A673 (cell line): ENCODE data around the gene CHD5. TPM values are rescaled to one million over a fixed set of nuclear protein-coding genes. Genes with fewer than 3 reads are reported as not detected.

Experiments used
- BruUV-seq: library from RNA; stranded (reverse); fragments of 400-500 nt; replicated peaks from 2 replicates; lab custom pipeline; 2021; lab: Mats Ljungman, UMichigan
- CTCF ChIA-PET: fragments of 300-600 bp; sonication (Branson Sonifier 250); formaldehyde crosslinking; loops from one replicate; lab custom pipeline; 2022; ENCODE audit warnings: antibody characterized with exemption; lab: Charles Lee
- POLR2A ChIA-PET: fragments of 300-600 bp; sonication (Branson Sonifier 250); formaldehyde crosslinking; loops from one replicate; lab custom pipeline; 2022; ENCODE audit warnings: antibody characterized with exemption; ENCODE audit not compliant: low non-redundant PET; lab: Charles Lee
- DNase-seq: peaks from one replicate; pipeline ENCODE4 v3.0.0-alpha.2; 2015; ENCODE audit warnings: low spot score
- H3K27ac ChIP-seq: fragments of 200-600 bp; sonication (generic); 2 replicates; pipeline ENCODE4 v1.5.1; 2016; ENCODE audit warnings: mixed run types, low read depth, mild to moderate bottlenecking, mixed read lengths, antibody characterized with exemption, low read length; ENCODE audit not compliant: poor library complexity, severe bottlenecking
- H3K27me3 ChIP-seq: fragments of 200-600 bp; sonication (generic); replicated peaks from 2 replicates; pipeline ENCODE4 v1.6.1; 2017; ENCODE audit warnings: mixed run types, low read depth, mild to moderate bottlenecking, mixed read lengths, antibody characterized with exemption, low read length; ENCODE audit not compliant: insufficient read depth, poor library complexity
- H3K36me3 ChIP-seq: fragments of 200-600 bp; sonication (generic); 2 replicates; pipeline ENCODE4 v1.6.1; 2016; ENCODE audit warnings: mixed run types, mild to moderate bottlenecking, mixed read lengths, antibody characterized with exemption, low read length; ENCODE audit not compliant: insufficient read depth, poor library complexity, severe bottlenecking
- H3K4me1 ChIP-seq: fragments of 200-600 bp; sonication (generic); 2 replicates; pipeline ENCODE4 v1.6.1; 2017; ENCODE audit warnings: mixed run types, mild to moderate bottlenecking, mixed read lengths, antibody characterized with exemption, low read length; ENCODE audit not compliant: insufficient read depth, poor library complexity, severe bottlenecking
- H3K4me3 ChIP-seq: fragments of 200-600 bp; sonication (generic); 2 replicates; pipeline ENCODE4 v1.5.1; 2016; ENCODE audit warnings: low read depth, mixed run types, mild to moderate bottlenecking, mixed read lengths, low read length; ENCODE audit not compliant: poor library complexity, severe bottlenecking
- H3K9me3 ChIP-seq: fragments of 200-600 bp; sonication (generic); 2 replicates; pipeline ENCODE4 v1.6.1; 2016; ENCODE audit warnings: mixed run types, low read depth, mild to moderate bottlenecking, mixed read lengths, antibody characterized with exemption, low read length; ENCODE audit not compliant: poor library complexity, severe bottlenecking
- EZH2 ChIP-seq: fragments of 200-600 bp; sonication (generic); IDR thresholded peaks from 2 replicates; pipeline ENCODE4 v1.6.1; 2017; ENCODE audit warnings: borderline replicate concordance, low read depth, mild to moderate bottlenecking, mixed read lengths, antibody characterized with exemption, low read length; ENCODE audit not compliant: poor library complexity, severe bottlenecking
- intact Hi-C: fragments of 100-400 bp; cut with micrococcal nuclease; formaldehyde crosslinking; loops from one replicate; pipeline ENCODE4 v1.10.0; 2022; ENCODE audit not compliant: unreplicated experiment
- total RNA-seq: library from RNA; stranded (reverse); gene quantifications from 2 replicates; pipeline ENCODE4 v1.2.3, GENCODE V29; 2021
- TF ChIP-seq, protein P1 (sequence below): fragments of 300-800, 200-600 bp; sonication (generic); conservative IDR thresholded peaks from 2 replicates; pipeline ENCODE4 v1.5.1; 2017; ENCODE audit warnings: low read depth, mild to moderate bottlenecking, antibody characterized with exemption, low read length, moderate library complexity, mixed read lengths

The CHD5 gene
- total RNA-seq, 1 experiment from 2014 or later, result 0.58 TPM

DNA sequence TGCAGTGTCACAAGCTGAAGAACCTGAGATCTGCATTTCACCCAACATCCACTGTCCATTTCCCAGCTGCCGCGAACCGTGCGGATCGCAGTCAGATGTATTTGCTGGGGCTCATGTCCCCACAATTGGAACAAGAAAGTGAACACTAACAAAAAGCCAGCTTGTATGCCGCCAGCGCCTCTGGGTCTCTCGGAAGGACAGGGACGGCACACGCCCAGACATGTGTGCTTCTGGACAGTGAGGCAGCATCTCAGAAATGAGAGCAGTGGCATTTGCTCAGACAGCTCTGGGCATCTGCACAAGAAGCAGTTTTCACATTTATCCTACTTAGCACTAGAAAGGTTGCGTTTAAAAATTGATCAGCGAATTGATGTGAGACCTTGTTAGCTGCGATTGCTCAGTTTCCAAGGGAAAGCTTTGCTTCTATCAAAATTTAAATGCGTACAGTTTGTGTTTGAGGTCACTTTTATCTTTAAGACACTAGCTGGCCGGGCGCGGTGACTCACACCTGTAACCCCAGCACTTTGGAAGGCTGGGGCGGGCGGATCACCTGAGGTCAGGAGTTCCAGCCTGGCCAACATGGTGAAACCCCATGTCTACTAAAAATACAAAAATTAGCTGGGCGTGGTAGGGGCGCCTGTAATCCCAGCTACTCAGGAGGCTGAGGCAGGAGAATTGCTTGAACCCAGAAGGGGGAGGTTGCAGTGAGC is 105.8 kb downstream of the CHD5 start:
- no peaks in the 10 kb centered on the region for H3K9me3 ChIP-seq
- BruUV-seq, result no TSS peak
- H3K4me1 ChIP-seq, result no peaks in the 10 kb centered on the region
- H3K36me3 ChIP-seq, result no peaks in the 10 kb centered on the region
- TF ChIP-seq, protein P1, sequence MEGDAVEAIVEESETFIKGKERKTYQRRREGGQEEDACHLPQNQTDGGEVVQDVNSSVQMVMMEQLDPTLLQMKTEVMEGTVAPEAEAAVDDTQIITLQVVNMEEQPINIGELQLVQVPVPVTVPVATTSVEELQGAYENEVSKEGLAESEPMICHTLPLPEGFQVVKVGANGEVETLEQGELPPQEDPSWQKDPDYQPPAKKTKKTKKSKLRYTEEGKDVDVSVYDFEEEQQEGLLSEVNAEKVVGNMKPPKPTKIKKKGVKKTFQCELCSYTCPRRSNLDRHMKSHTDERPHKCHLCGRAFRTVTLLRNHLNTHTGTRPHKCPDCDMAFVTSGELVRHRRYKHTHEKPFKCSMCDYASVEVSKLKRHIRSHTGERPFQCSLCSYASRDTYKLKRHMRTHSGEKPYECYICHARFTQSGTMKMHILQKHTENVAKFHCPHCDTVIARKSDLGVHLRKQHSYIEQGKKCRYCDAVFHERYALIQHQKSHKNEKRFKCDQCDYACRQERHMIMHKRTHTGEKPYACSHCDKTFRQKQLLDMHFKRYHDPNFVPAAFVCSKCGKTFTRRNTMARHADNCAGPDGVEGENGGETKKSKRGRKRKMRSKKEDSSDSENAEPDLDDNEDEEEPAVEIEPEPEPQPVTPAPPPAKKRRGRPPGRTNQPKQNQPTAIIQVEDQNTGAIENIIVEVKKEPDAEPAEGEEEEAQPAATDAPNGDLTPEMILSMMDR, result no peak
- no peak for TF ChIP-seq EZH2
- H3K27ac ChIP-seq, result no peak overlapping the region
- intact Hi-C loops, result no loop called here
- no peak overlapping the region for H3K4me3 ChIP-seq
- POLR2A ChIA-PET, result no interaction called here
- DNase-seq, result no peak
- CTCF ChIA-PET, result no interaction called here
- no peaks in the 10 kb centered on the region for H3K27me3 ChIP-seq

DNA sequence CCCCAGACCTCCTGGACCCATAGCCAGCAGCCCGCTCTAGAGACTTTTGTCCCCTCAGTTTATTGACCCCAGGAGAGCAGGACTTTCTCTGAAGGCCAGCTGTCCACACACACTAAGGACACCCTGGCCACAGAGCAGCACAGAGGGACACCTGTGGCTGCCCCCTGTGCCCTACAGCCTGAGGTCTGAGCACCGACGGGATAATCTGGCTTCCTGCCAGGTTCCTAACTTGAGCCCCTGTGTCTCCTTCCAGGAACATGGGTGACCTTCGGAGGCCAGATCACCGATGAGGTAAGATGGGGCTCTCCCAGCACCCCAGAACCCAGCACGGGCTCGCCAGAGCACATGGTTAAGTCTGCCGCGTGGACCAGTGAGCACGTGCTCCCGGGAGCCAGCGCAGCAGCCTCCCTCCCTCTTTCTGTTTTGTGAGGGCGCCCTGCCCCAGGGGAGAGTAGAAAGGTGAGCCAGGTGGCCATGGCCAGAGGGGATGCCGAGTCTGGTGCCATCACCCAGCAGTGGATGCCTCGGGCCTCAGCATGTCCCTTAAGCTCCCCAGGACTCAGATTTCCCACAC is 106.6 kb downstream of the CHD5 start:
- no TSS peak for BruUV-seq
- no peak for DNase-seq
- no peaks in the 10 kb centered on the region for H3K9me3 ChIP-seq
- H3K4me3 ChIP-seq, result no peak overlapping the region
- ChIA-PET POLR2A (no interaction called here), CTCF (no interaction called here)
- no peaks in the 10 kb centered on the region for H3K4me1 ChIP-seq
- no peak overlapping the region for H3K27ac ChIP-seq
- H3K27me3 ChIP-seq, result no peaks in the 10 kb centered on the region
- H3K36me3 ChIP-seq, result no peaks in the 10 kb centered on the region
- intact Hi-C loops, result no loop called here
- TF ChIP-seq, protein P1, result no peak
- TF ChIP-seq EZH2, result no peak

DNA sequence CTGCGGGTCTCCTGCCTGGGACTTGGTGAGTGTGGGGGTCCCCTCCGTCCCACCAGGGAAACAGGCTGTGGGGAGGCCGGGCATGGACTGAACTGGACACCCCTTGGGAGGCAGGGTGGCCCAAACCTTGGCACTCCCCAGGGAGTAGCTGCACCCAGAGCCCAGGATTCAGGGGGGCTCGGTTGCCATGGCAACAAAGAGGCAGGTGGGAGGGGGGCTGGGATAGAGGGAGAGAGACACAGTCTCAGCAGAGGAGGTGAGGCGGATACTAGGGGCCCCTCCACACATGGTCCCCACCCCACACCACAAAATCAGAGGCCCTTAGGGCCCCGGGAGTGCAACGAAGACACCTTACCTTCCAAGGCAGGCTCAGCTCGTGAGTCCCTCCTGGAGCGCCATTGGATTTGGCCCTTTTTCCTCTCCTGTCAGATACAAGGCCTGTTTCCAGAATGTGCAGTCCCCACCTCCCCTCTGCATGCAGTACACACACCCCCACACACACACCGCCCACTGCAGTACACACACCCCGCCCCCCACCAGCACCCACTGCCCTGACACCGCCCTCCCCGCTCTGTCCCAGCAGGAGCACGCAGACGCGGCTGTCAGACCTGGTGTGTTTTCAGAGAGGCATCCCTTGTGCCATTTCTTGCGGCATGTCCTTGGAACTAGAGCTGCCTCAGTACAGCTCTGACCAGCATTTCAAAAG is 107.2 kb downstream of the CHD5 start:
- no peaks in the 10 kb centered on the region for H3K9me3 ChIP-seq
- H3K36me3 ChIP-seq, result no peaks in the 10 kb centered on the region
- CTCF ChIA-PET, result no interaction called here
- POLR2A ChIA-PET, result no interaction called here
- H3K4me3 ChIP-seq, result no peak overlapping the region
- no peaks in the 10 kb centered on the region for H3K27me3 ChIP-seq
- no TSS peak for BruUV-seq
- no peak overlapping the region for H3K27ac ChIP-seq
- DNase-seq, result no peak
- intact Hi-C loops, result no loop called here
- TF ChIP-seq, protein P1, result no peak
- TF ChIP-seq EZH2, result no peak
- H3K4me1 ChIP-seq, result no peaks in the 10 kb centered on the region
